ENCODE results near the gene KCTD5.

GRCh38 chr16:2701272-2701671 is 18.9 kb downstream of the KCTD5 start:
- TF ChIP-seq CTCF (IDR thresholded peaks at IDR 0.05) = no peak
- TF ChIP-seq POLR2AphosphoS5 (IDR thresholded peaks at IDR 0.05) = no peak
- TF ChIP-seq POLR2A (IDR thresholded peaks at IDR 0.05) = no peak

Data from prostate gland (tissue), 2 donors.